ENCODE data around the gene INTS1.

INTS1 gene

GRCh38 chr7:1503816-1504775, at the start of gene INTS1:
Gene INTS1 (minus strand): TSS chr7:1504389. CDS start chr7:1503960, 429 bp downstream.
- DNase-seq, result peak; percentile 94

DNA sequence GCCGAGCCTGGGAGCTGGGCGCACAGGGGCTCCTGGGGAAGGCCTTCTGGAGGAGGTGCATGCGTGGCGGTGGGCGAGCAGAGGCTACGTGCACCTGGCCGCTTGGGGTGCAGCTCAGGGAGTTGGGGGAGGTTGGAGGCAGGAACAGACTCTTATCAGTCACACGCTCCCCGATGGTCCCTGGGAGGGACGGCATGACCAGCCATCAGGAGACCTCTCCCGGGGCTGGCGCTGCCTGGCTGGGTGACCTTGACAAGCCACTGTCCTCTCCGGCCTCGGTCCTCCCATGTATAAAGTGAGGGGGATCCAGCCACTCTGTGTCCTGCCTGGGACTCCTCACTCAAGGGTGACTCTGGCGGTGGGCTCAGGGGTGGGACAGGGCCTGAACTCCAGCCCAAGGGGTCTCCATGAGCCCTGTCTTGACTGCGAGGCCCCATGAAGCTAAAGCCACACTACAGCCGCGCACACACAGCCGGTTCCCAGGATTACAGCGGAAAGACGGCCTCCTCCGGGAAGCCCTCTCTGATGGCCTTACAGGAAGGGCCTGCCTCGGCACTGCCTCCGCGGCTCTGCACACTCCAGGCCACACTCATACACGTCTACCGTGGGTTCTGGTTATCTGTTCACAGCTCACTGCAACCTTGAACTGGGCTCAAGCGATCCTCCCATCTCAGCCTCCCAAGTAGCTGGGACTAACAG, 49.5 kb upstream of the INTS1 start:
- DNase-seq, result no peak

DNA sequence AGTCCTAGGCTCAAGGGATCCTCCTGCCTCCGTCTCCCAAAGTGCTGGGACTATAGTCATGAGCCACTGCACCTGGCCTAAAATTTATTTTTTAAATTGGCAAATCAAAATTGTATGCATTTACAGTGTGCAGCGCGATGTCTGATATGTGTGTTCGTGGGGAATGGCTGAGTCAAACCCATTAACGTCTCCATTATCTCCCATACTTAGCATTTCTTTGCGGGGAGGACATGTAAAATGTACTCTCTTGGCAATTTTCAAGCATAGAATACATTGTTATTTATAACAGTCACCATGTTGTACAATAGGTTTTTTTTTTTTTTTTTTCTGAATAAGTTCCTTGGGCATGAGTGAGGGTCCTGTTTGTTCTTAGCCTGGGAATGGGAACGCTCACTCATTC, 48.0 kb upstream of the INTS1 start:
- no peak for DNase-seq

DNA sequence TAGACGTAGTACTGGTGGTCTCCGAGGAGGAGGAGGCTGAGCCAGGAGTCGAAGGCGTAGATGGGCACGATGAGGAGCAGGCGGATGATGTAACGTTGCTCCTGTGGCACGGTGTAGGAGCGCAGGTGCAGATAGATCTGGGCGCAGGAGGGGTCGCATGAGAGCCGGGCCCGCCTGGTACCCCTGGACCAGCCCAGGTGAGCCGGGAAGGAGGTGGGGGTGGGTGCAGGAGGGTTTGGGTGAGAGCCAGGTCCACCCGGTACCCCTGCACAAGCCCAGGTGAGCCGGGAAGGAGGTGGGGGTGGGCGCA, 46.6 kb upstream of the INTS1 start:
- no peak for DNase-seq

DNA sequence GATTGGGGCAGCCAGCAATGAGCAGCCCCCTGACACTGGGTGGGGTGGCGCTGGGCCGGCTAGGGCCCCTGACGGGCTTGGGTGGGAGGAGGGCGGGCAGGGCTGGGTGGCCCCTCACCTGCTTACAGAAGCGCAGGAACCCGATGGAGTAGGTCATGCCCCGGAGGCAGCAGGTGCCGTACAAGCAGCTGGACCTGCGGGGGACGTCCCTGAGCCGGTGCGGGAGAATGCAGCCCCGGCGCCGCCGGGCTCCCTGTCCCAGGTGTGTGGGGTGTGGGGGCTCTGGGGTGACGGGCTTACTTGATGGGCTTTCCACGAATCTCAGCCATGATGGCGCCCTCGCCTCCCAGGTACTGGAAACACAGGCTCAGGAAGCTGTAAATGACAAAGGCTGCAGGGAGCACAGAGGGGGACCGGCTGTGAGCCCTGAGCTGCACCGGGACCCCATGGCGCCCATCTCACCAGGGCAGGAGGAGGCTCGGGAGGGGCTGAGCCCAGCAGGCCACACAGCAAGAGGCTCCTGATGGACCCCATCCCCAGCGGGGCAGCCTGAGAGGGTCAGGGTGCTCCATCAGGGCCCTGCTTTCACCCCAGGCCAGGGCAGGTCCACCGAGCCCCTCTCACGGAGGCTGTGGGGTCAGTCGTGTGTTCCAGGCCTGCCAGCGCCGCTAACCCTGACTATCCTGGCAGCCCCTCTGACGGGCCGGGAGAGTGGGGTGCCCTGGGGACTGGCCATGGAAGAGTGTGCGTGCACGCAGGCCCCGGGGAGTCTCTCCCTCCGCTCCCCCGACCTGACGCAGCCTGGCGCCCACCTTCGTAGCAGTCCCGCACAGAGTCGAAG, 46.0 kb upstream of the INTS1 start:
- DNase-seq, result no peak

DNA sequence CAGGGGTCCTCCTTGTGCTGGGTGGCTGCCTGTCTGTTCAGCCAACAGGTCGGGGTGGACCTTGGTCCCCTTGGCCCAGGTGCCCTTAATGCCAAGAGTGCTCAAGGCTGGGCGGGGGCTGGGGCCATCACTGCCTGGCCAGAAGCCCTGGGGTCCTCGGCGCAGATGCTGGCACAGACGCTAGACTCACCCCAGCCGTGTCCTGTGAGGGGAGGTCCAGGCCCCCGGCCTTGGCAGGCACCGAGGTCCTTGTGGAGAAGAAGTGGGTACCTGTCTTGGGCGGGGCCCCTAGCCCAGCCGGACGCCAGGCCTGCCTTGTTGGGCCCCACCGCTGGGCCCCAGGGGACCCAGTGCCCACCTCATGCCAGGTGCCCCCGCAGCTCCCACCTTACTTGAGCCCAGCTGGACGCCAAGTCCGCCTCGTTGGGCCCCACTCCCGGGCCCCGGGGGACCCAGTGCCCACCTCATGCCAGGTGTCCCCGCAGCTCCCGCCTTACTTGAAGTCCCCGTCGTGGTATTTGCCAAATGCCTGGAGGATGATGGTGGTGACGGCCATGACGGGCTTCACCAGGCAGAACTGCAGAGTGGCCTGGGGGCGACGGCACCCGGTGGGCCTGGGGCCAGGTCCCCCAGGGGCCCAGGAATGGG, 45.3 kb upstream of the INTS1 start:
- DNase-seq, result no peak

DNA sequence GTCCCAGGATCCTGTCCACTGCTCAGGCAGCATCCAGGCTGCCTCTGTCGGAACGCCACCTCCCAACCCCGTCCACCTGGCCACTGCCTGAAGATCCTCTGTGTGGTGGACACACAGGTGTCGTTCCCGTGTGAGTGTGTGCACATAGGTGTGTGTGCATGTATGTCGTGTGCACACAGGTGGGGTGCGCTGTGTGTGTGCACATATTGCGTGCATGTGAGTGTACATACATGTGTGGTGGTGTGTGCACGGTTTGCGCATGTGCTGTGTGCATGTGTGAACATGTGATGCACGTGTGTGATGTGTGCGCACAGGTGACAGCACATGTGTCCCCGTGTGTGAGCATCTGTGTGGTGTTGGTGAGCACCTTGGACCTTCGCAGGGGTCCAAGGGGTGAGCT, 44.8 kb upstream of the INTS1 start:
- no peak for DNase-seq

DNA sequence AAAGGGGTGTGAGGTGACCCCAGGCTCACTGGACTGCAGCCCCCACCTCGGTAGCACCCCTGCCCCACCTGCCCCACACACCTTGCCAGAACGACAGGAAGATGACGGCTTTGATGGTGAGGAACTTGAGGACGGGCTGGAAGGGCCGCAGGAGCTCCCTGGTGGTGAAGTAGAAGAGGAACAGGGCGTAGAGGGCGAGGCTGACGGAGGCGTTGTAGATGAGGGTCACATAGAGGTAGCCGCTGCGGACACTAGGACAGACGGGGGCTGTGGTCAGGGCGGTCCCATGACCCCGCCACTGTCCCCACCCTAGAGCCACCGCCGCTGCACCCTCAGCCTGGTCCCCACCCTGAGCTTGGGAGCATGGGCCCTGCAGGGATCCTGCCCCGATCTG, 44.2 kb upstream of the INTS1 start:
- no peak for DNase-seq

GRCh38 chr7:1547777-1548437, 43.7 kb upstream of the INTS1 start:
- no peak for DNase-seq

DNA sequence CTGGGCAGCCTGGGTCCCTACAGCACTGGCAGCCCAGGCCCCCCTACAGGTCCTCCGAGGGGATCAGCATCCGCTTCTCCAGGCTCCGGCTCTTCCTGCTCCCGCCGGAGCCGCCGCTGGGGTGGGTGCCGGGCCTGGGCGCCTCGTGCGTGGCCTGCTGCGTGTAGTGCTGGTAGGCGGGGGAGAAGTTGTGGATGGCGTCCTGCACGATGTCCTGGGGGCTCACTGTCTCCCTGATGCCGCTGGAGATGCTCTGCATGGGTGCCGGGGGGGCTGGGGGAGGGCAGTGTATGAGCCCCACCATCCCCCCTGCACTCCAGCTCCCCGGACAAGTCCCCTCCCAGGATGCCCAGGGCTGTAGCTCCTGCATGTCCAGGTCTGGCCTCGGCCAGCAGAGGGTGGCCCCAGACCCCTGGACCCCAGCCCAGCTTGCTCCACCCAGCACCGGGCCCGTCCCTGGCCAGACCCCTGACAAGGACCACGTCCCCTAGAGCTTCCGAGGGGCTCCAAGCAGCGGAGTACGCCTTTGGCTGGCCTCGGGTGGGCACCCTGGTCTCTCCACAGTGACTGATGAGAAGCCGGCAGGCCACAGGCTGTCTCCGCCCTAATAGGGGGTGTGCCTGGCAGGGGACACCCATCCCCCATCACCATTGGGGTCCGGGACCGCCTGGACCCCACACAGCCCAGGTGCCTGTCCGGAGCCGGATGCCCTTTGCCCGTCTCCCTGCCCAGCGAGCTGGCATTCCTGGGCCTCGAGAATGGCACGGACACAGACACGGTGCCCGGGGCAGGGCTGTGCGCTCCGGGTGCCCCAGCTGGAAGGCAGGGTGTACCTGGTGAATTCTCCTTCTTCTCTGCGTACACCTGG, 43.0 kb upstream of the INTS1 start:
- DNase-seq, result no peak

- DNase-seq, result no peak
These were observed 42.2 kb upstream of the INTS1 start for GRCh38 chr7:1546274-1546908.

GRCh38 chr7:1545417-1546246, 41.4 kb upstream of the INTS1 start:
- no peak for DNase-seq

DNA sequence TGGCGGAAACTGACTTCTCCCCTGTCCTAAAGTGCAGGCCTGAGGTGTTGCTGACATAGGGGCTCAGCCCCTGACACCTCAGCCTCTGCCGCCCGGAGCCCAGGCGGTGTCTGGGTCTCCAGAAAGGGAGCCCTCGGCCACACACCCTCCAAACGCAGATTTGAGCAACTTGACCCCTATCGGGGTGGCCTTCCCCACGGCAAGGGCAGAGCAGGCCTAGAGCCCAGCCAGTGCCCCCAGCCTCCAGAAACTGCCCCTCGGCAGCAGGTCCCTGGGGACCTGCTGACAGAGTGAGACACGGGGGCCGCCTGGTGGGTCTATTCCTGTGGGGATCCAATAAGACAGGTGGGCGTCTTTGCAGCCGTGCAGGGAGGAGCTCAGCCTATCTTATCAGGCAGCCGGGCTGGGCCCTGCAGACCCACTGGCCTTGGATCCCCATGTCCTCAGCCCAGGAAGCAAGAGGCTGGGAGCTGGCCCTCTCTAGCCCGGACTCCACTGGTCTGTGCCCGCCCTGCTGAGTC, 40.8 kb upstream of the INTS1 start:
- DNase-seq, result no peak

DNA sequence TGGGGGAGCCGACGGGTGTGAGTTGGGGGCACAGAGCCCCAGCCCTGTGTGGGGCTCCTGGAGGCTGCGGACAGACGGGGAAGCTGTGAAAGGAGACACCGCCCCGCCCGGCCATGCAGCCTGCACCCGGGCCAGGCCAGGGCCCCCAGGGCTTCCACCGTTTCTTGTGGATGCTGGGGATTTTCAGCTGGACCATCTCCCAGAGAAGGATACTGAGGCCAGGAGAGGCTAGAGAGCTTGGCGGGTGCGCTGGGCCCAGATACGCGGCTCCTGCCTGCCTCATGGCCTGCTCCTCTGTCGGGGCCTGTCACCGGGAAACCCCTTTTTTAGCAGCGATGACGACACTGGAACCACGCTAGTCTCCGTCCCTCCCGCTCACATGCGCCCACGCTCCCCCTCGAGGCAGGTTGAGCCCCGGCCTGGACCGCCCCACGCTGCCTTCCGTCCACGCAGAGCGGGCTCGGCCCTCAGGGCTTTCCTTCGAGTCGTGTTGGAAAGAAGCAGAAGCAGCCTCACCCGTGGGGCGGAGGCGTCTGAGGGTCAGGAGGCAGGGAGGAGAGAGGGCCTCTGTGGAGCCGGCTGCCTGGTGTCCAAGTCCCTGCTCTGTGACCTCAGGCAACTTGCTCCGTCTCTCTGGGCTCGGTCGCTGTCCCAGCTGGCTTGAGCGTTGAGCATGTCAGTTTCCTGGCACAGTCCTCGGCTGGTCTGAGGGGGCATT, 40.1 kb upstream of the INTS1 start:
- DNase-seq, result no peak

GRCh38 chr7:1543826-1544177, 39.6 kb upstream of the INTS1 start:
- DNase-seq, result no peak

DNA sequence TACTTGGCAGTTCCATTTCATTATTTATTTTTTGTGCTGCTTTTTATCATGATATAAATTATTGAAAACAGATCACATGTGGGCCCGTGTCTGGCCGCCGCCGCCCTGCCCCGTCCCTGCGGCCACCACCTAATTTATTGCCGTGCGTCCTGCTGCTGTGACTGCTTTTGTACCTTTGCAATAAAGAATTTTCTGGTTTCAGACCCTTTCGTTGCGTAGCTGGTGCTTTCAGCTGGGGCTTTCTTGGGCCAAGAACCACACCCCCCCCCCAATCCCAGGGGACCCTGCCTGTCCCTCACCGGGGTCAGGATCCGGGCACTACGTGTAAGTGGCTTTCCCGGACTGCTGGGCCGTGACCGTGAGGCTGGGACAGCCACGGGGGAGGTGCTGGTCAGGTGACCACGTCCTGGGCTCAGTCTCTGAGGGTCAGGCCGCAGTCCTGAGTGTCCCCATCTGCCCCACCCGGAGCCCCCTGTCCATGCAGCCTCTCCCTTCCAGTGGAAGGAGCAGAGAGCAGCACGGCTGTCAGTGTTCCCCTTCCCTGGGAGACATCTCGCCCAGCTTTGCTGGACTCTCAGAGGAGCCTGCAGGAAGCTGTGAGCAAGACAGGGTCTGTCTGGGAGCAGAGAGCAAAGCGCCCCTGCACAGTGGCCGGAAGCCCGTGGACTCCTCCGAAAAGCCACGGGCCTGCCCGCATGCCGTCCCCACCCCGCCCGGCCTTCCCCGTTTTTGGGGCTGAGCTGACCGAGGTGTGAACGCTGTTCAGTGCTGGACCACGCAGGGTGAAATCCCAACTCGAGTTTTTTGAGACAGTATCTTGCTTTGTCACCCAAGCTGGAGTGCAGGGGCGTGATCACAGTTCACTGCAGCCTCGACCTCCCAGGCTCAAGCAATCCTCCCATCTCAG, 38.9 kb upstream of the INTS1 start:
- DNase-seq, result no peak

GRCh38 chr7:1542329-1542728, 38.1 kb upstream of the INTS1 start:
- no peak for DNase-seq

Measured in NCI-H2171 (cell line).